GM18873 (cell line): ENCODE measurements around the gene NDUFS3.
"Not testable (repeated sequence)": the region's sequence is repeated elsewhere in the genome, so short reads cannot be mapped to it uniquely, and the experiment has no call there.

ENCODE experiments used
- ATAC-seq: cut with Tn5 transposase; IDR thresholded peaks from one replicate; pipeline ENCODE4 v1.9.1; 2021; ENCODE audit warnings: mild to moderate bottlenecking, moderate library complexity, moderate number of reproducible peaks; ENCODE audit not compliant: unreplicated experiment, low FRiP score

NDUFS3 gene

GRCh38 chr11:47557004-47557403, 21.9 kb upstream of the NDUFS3 start:
- ATAC-seq = not testable (repeated sequence)

DNA sequence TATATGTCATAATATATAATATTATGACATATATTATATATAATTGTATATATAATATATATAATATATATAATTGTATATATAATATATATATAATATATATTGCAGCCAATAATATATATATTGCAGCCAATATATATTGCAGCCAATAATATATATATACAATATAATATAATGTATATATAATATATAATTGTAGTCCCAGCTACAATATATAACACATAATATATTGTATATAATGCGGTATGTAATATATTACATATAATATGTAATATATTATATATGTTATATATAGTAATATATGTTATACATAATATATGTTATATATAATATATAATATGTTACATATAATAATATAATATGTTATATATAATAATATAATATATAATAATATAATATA, 20.2 kb upstream of the NDUFS3 start:
- no peak for ATAC-seq

DNA sequence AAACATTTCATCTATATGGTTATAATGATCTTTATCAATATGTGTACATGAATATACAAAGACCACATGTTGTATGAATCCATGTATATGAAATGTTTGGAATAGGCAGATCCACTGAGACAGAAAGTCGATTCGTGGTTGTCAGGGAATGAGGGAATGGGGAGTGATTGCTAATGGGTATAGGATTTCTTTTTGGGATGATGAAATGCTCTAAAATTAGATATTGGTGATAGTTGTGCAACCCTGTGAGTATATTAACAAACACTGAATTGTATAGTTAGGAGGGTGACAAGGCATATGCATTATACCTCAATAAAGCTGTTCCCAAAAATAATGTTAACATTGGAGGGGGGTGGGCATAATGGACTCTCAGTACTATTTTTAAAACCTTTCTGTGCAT, 18.4 kb upstream of the NDUFS3 start:
- no peak for ATAC-seq

- ATAC-seq = not testable (repeated sequence)
Observed at GRCh38 chr11:47562393-47562792, 16.5 kb upstream of the NDUFS3 start.

DNA sequence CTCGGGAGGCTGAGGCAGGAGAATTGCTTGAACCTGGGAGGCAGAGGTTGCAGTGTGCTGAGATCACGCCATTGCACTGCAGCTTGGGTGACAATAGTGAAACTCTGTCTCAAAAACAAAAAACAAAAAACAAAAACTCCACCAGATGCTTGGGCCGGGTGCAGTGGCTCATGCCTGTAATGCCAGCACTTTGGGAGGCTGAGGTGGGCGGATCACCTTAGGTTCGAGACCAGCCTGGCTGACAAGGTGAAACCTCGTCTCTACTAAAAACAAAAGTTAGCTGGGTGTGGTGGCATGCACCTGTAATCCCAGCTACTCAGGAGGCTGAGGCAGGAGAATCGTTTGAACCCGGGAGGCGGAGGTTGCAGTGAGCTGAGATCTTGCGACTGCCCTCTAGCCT, 14.5 kb upstream of the NDUFS3 start:
- not testable (repeated sequence) for ATAC-seq

DNA sequence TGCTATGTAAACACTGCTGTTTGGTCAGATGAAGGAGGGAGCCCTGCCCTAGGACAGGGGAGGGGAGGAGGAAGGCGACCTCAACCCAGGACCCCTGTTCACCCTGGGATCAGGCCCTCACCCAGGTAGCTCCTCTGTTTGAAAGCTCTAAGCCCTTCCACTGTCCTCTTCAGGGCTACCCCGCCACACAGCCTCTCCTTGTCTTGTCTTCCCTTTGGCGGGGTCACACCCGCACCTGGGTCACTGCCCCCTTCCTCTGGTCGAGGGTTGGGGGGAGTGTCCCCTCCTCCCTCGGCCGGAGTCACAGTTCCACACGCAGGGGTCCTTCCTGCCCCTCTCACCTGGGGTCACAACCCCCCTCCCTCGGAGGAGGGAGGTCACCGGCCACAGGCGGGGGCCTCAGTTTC, 13.9 kb upstream of the NDUFS3 start:
- peak; percentile 18 for ATAC-seq

DNA sequence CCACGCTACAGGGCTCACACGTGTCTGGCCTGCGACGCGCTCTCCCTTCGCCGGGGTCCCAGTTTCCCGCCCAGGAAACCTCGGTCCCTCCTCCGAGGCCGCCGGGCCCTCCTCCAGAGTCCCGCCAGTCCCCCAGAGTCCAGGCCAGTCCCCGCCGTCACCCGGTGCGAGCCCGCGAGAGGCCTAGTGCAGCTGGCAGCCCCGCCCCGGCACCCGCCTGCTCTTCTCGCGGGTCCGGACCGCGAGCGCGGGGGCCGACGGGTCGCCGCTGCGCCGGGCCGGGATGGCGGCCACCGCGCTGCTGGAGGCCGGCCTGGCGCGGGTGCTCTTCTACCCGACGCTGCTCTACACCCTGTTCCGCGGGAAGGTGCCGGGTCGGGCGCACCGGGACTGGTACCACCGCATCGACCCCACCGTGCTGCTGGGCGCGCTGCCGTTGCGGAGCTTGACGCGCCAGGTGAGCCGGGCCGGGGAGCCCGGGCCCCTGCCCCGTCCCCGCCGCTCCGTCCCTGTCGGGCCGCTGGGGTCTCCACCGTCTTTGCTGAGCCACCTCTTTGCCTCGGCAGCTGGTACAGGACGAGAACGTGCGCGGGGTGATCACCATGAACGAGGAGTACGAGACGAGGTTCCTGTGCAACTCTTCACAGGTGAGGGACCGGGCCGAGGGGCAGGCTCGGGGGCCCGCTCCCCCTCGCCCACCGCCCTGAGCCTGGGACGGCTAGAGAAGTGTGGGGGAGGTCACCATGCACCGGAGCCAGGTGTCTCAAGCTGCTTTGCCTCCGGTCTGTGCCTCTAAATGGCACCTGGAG, 13.3 kb upstream of the NDUFS3 start, which contains the start of gene PTPMT1:
TSS of gene PTPMT1 (plus strand) at position 260 of the 809 bp plus-strand sequence. CDS start at position 284, 24 bp downstream.
- ATAC-seq = peak; percentile 51

GRCh38 chr11:47566149-47566698, 12.7 kb upstream of the NDUFS3 start:
- no peak for ATAC-seq

GRCh38 chr11:47569646-47570045, 9.2 kb upstream of the NDUFS3 start:
- no peak for ATAC-seq

DNA sequence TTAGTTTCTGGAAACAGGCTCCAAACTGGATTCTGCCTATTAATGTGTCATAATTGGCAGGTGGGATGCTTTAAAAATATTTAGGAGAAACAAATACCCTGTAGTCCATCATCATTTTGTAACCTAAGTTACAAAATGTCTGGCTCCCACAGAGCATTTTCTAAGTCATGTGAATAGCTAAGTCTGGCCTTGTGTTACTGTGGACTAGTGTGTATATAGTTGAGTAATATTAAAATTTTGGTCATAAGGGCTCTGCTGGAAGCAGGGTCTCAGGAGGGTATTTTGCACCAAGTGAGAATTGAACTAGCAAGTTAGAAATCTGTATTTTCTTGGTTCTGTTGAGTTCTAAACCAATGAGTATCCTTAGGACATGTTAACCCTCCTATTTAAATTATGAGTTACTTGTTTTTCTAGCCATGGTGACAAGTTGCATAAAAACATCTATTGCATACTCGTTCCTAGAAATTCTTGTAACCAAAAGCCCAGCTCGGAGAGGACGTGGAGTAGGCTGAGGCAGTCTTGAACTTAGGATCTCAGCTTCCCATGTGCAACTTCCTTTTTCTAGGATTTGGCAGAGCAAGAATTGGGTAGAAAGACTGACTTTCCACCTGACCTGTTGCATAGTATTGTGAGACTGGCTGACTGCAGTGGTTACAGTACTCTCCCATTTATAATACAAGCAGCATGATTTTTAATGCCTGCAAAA, 8.1 kb upstream of the NDUFS3 start:
- no peak for ATAC-seq

DNA sequence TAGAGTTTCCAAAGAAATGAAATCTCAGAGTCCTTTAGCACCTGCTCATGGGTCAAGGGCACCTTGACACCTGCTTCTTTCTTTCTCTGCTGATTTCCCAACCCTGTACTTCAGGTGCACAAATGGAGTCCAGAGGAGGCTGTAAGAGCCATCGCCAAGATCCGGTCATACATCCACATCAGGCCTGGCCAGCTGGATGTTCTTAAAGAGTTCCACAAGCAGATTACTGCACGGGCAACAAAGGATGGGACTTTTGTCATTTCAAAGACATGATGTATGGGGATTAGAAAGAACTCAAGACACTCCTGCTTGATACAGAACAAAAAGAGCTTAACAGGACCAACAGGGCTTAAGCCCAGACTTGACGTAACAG, 7.5 kb upstream of the NDUFS3 start:
- ATAC-seq = no peak

- no peak for ATAC-seq
Observed at GRCh38 chr11:47571895-47572294, 7.0 kb upstream of the NDUFS3 start.

DNA sequence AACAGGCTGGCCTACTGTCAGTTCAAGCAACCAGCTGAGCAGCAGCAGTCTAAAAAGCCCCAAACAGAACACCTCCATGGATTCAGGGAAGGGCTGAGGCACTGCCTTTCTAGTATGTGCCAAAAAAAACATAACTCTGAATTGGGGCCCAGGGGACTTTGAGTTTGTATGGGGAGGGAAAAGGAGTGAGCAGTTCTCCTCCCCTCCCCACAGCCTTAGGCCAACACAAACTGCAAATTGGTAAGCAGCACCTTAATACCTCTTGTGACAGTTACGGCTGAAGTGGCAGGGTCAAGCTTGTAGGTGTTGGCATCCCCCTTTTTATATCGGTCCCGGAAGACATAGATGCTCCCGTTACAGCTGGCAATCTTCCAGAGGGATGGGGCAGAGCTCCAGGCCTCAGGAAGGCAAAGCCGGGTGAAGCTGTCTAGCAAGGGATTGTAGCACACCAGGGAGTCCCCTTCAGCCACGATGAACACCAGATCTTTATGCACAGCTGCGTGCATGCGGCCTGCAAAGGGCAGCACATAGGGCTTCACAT, 6.1 kb upstream of the NDUFS3 start:
- ATAC-seq = no peak

GRCh38 chr11:47573321-47573720, 5.6 kb upstream of the NDUFS3 start:
- ATAC-seq = no peak

DNA sequence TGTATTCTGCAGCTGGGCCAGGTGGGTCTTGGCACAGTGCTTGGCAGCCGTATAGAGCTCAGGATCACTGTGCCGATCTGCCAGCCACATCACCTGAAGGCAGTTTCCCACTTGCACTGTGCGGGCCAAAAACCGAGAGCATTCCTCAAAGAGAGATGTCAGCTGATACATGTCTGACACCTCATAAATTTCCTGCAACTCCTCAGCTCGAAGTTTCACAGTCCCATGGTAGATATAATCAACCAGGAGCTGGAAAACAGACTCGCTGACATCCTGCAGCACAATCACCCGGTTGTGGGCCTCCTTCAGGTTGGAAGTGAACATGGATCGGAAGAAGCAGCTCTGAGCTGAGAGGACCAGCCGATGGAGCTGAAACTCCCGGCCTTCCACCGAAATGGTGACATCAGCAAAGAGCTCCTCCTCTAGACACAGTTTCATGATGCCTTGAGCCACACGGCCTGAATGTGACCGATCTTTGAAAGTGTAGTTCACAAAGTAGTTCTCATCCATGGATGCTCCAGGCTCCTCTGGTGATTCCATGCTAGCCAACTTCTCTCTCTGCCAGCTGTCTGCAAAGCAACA, 1.3 kb upstream of the NDUFS3 start:
- no peak for ATAC-seq

GRCh38 chr11:47583844-47584243, 5.0 kb downstream of the NDUFS3 start:
- ATAC-seq = no peak

DNA sequence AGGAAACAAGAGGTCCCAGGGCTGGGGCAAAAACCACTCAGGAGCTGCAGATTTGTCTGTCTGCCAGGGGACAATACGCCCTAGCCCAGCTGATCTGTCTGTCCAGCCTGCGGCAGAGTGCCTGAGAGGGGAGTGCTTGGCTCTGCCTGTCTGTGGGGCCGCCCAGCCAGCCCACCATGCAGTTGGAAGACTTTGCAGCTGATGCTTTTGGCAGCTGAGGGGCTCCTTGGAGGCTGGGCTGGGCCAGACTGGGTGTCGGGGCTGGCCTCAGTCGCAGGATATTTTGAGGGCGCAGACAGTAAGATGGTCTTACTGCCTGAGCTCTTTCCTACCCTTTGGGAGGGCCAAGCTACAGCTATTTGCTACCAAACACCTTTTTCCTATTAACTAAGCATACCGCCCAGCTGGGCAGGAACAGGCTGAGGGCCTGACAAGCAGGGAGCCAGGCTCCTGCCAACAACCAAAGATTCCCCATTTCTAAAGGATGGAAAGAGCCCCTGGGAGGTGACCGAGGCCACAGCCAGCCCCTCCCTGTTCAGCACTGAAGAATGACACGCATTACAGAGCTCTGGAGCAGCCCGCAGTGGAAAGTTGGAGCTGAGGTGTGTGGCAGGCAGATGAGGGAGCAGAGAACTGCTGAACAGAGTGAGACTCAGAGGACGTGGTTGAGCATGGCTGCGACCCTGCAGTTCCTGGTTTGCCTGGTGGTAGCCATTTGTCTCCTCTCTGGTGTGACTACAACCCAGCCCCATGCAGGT, 7.4 kb downstream of the NDUFS3 start, which contains the start of gene FAM180B:
TSS of gene FAM180B (plus strand) at position 581 of the 758 bp plus-strand sequence. CDS start at position 672, 91 bp downstream.
- ATAC-seq = no peak

DNA sequence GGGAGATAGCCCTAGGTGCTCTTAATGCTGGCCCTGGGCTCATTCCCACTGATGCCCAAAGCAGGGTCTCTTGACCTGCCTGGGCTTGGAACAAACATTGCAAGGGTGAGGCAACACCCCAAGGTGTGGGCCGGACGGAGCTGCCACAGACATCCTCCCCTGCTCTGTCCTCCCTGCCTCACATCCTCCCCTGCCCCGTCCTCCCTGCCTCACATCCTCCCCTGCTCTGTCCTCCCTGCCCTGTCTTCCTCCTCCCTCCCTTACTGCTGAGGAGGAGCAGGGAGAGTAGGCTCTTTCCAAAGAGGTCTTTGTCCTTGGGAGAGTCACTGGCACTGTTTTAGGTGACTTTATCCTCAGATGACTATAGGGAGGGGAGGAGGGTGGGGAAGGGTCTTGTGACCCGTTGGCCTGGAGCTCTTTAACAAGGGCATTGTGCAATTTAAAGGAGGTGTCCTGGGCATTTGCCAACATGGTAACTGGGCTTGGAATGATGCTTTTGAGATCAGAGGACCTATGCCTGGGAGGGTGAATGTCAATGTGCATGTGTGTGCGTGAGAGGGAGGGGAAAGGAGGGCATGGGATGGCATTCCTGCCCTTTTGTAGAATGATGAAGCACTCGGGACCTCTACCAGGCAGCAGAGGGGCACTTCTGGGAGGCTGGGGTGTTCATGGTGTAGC, 8.3 kb downstream of the NDUFS3 start:
- no peak for ATAC-seq

DNA sequence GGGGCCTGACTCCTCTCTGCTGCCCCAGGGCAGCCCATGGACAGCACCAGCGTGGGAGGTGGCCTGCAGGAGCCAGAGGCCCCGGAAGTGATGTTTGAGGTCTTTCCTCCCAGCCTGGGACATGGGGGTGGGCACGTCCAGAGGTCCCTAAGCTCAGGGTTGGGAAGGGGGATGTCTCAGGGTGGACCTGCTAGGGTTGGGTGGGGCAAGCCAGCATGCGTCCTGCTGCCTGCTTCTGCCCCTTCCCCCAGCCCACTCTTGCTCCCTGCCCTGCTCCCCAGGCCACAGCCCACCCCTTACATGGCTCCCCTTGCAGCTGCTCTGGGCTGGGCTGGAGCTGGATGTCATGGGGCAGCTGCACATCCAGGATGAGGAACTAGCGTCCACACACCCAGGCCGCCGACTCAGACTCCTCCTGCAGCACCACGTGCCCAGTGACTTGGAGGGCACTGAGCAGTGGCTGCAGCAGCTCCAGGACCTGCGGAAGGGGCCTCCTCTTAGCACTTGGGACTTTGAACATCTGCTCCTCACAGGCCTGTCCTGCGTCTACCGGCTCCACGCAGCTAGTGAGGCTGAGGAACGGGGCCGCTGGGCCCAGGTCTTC, 9.0 kb downstream of the NDUFS3 start:
- no peak for ATAC-seq
